ENCODE data around the gene RABGAP1L. TPM values are rescaled to one million over a fixed set of nuclear protein-coding genes. Genes with fewer than 3 reads are reported as not detected.

The RABGAP1L gene
- total RNA-seq, 2 experiments from 2014 or later = 98.1 to 158 TPM

DNA sequence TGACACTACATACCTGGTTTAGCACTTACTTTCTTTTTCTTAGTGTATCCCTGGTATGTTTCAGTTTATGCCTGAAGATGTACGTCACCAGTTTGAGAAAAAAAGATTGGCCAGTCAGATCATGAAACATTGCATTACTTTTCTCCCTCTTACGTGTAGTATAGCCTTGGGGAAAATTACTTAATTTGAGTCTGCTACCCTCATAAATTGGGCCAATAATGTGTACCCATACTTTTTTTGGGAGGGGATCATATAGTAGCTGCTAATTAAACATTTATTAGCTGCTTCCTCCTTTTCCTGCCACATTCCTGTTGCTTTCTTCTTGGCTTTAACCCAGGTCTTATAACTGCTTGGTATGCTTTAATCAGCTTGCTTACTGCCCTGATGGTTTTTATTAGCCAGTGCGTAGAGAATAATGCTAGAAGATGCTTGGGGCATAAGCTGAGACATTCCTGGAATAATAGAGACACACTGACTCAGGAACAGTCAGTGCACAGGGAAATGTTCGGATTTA is 32.1 kb downstream of the RABGAP1L start:
- BruUV-seq (replicated peaks) = no TSS peak
- POLR2A ChIA-PET = interaction anchor here (0.5 to 1.1 kb wide), 4 partner anchors 25 to 224 kb away, joined by 3 to 4 read pairs (median 3); no protein-coding TSS in a partner anchor

DNA sequence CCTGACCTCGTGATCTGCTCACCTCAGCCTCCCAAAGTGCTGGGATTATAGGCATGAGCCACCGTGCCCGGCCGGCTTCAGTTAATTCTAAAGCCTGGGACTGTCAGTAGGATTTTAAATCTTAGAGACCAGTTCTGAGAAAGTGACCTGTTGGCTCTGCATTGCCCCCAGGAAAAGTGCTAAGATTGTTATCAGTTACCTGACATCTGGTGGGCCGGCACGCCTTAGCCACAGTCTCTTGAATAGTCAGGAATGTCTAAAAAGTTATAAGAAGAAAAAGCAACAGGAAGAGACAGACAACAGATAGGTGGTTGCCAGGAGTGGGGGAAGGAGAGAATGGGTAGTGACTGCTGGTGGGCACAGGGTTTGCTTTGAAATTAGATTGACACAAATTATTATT is 35.1 kb downstream of the RABGAP1L start:
- Histone ChIP-seq H3K4me1 (ENCODE audit: insufficient read depth, low read length, poor library complexity, severe bottlenecking) (no peaks in the 10 kb centered on the region), H4K20me1 (ENCODE audit: insufficient read depth, low read length) (peaks cover 6% of the 10 kb centered on the region; the same call in 1 of the 2 replicates), H3K9me3 (ENCODE audit: low read length) (no peaks in the 10 kb centered on the region), H3K36me3 (ENCODE audit: insufficient read depth, low read length) (peaks cover 3% of the 10 kb centered on the region; the same call in 1 of the 2 replicates), H3K79me2 (ENCODE audit: insufficient read depth, low read depth, low read length) (peaks cover 40% of the 10 kb centered on the region; the same call in 1 of the 2 replicates), H3K27ac (ENCODE audit: low read depth, low read length, poor library complexity, severe bottlenecking) (no peak overlapping the region), H3K4me3 (ENCODE audit: low read depth, low read length, poor library complexity, severe bottlenecking) (no peak overlapping the region), H3K9me2 (ENCODE audit: insufficient read depth, low read length) (no peaks in the 10 kb centered on the region), H2AFZ (ENCODE audit: low read length) (no peak overlapping the region), H3K4me2 (ENCODE audit: low read length) (no peak overlapping the region)
- intact Hi-C loops (cut with micrococcal nuclease; ENCODE audit: unreplicated experiment) = no loop called here
- no peak for DNase-seq (ENCODE audit: low spot score)
- CTCF ChIA-PET (ENCODE audit: unreplicated experiment) = no interaction called here
- POLR2A ChIA-PET = interaction anchor here (0.7 kb wide), 1 partner anchor 13 kb away, joined by 3 read pairs; no protein-coding TSS in a partner anchor
- TF ChIP-seq, protein P1, sequence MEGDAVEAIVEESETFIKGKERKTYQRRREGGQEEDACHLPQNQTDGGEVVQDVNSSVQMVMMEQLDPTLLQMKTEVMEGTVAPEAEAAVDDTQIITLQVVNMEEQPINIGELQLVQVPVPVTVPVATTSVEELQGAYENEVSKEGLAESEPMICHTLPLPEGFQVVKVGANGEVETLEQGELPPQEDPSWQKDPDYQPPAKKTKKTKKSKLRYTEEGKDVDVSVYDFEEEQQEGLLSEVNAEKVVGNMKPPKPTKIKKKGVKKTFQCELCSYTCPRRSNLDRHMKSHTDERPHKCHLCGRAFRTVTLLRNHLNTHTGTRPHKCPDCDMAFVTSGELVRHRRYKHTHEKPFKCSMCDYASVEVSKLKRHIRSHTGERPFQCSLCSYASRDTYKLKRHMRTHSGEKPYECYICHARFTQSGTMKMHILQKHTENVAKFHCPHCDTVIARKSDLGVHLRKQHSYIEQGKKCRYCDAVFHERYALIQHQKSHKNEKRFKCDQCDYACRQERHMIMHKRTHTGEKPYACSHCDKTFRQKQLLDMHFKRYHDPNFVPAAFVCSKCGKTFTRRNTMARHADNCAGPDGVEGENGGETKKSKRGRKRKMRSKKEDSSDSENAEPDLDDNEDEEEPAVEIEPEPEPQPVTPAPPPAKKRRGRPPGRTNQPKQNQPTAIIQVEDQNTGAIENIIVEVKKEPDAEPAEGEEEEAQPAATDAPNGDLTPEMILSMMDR (conservative IDR thresholded peaks at IDR 0.05; ENCODE audit: low read length) = no peak
- TF ChIP-seq EZH2phosphoT487 (IDR thresholded peaks at IDR 0.05; ENCODE audit: borderline replicate concordance, low read depth, low read length) = no peak
- BruUV-seq (replicated peaks) = no TSS peak

More for the DNA sequence above, 32.1 kb downstream of the RABGAP1L start:
- Histone ChIP-seq H3K9me3 (ENCODE audit: low read length) (peaks cover 9% of the 10 kb centered on the region; the same call in 1 of the 2 replicates), H3K4me1 (ENCODE audit: insufficient read depth, low read length, poor library complexity, severe bottlenecking) (no peaks in the 10 kb centered on the region), H3K4me3 (ENCODE audit: low read depth, low read length, poor library complexity, severe bottlenecking) (no peak overlapping the region), H2AFZ (ENCODE audit: low read length) (no peak overlapping the region), H4K20me1 (ENCODE audit: insufficient read depth, low read length) (peaks cover 6% of the 10 kb centered on the region; the same call in 1 of the 2 replicates), H3K9me2 (ENCODE audit: insufficient read depth, low read length) (no peaks in the 10 kb centered on the region), H3K79me2 (ENCODE audit: insufficient read depth, low read depth, low read length) (peaks cover 47% of the 10 kb centered on the region), H3K4me2 (ENCODE audit: low read length) (no peak overlapping the region), H3K36me3 (ENCODE audit: insufficient read depth, low read length) (no peaks in the 10 kb centered on the region), H3K27ac (ENCODE audit: low read depth, low read length, poor library complexity, severe bottlenecking) (no peak overlapping the region)
- CTCF ChIA-PET (ENCODE audit: unreplicated experiment) = no interaction called here
- no peak for DNase-seq (ENCODE audit: low spot score)
- no peak for TF ChIP-seq EZH2phosphoT487 (IDR thresholded peaks at IDR 0.05; ENCODE audit: borderline replicate concordance, low read depth, low read length)
- TF ChIP-seq, protein P1 (conservative IDR thresholded peaks at IDR 0.05; ENCODE audit: low read length) = no peak
- intact Hi-C loops (cut with micrococcal nuclease; ENCODE audit: unreplicated experiment) = no loop called here

DNA sequence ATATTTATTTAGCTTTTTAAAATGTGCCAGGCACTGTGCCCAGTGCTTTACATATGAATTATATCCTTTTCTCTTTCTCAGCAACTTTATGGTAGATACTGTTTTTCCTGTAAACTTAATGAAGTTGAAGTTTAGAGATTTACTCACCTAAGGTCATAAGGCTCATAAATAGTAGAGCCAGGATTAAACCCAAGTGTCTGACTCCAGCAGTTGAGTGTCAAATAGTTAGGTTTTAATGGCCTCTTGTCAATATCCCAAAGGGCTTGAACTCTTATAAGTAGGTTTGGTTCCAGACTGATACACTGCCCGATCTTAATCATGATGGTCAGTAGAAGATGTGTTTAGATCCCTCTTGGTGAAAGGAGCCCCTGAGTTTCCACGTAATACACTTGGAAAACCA is 37.8 kb downstream of the RABGAP1L start:
- intact Hi-C loops (cut with micrococcal nuclease; ENCODE audit: unreplicated experiment) = no loop called here
- Histone ChIP-seq H3K9me2 (ENCODE audit: insufficient read depth, low read length) (no peaks in the 10 kb centered on the region), H3K4me1 (ENCODE audit: insufficient read depth, low read length, poor library complexity, severe bottlenecking) (no peaks in the 10 kb centered on the region), H3K79me2 (ENCODE audit: insufficient read depth, low read depth, low read length) (peaks cover 38% of the 10 kb centered on the region; the same call in 1 of the 2 replicates), H3K27ac (ENCODE audit: low read depth, low read length, poor library complexity, severe bottlenecking) (no peak overlapping the region), H3K9me3 (ENCODE audit: low read length) (no peaks in the 10 kb centered on the region), H3K4me2 (ENCODE audit: low read length) (no peak overlapping the region), H2AFZ (ENCODE audit: low read length) (no peak overlapping the region), H3K4me3 (ENCODE audit: low read depth, low read length, poor library complexity, severe bottlenecking) (no peak overlapping the region), H3K36me3 (ENCODE audit: insufficient read depth, low read length) (peaks cover 23% of the 10 kb centered on the region), H4K20me1 (ENCODE audit: insufficient read depth, low read length) (no peaks in the 10 kb centered on the region; the same call in 1 of the 2 replicates)
- ChIA-PET POLR2A (interaction anchor here (0.5 kb wide), 1 partner anchor 523 kb away, joined by 3 read pairs; no protein-coding TSS in a partner anchor), CTCF (ENCODE audit: unreplicated experiment) (no interaction called here)
- DNase-seq (ENCODE audit: low spot score) = no peak
- BruUV-seq (replicated peaks) = TSS peak; percentile 31
- TF ChIP-seq EZH2phosphoT487 (IDR thresholded peaks at IDR 0.05; ENCODE audit: borderline replicate concordance, low read depth, low read length) = no peak
- TF ChIP-seq, protein P1 (conservative IDR thresholded peaks at IDR 0.05; ENCODE audit: low read length) = no peak

Data from OCI-LY7 (cell line).